Measurements from ENCODE around the gene ATP6V0D1.
"Not testable (repeated sequence)": the region's sequence is repeated elsewhere in the genome, so short reads cannot be mapped to it uniquely, and the experiment has no call there.

Gene ATP6V0D1

GRCh38 chr16:67480833-67481560, at the start of gene ATP6V0D1:
ATP6V0D1 (minus strand) TSS chr16:67481157; CDS start chr16:67481086, 71 bp downstream.
- DNase-seq (ENCODE audit: low spot score): peak; percentile 98

DNA sequence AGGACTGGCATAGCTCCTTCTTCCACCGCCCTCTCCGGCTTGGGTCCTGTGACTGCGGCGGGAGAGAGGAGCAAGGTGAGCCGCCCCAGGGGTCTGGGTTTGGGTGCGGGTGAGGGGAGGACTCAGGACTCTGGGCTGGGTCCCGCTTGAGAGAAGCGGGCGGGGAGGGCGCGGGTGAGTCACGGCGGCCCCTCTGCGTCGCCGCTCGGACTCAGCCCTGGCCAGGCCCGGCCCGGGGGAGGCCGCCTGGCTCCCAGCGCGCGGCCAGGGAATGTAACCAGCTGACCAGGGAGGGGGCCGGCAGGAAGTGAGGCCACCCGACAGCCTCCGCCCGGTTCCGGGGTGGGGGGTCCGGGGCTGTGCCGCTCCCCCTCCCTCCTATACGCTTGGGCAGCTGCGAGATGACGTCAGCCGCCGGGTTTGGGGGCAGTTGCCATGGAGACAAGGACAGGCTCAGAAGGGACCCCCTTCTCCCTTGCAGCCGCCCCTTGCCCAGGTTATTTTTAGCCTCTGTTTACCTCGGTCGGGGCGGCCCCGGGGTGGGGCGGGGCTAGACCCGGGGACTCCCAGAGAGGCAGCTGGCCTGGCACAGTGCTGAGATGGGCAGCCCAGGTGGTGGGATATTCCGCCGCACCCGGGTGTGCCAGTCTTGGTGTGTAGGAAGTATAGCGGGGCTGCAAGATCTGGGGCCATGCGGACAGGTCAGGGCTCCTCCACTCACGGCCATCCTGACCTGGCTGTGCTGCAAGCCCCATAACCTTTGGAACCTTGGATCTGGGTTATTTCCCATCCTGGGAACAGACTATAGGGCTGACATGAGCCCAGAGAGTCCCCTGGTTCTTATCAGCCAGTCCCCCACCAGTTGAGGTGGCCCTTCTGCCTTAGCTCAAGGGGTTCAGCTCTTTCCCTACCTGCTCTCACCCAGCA, 49.3 kb upstream of the ATP6V0D1 start:
- peak; percentile 26 for DNase-seq (ENCODE audit: low spot score)

DNA sequence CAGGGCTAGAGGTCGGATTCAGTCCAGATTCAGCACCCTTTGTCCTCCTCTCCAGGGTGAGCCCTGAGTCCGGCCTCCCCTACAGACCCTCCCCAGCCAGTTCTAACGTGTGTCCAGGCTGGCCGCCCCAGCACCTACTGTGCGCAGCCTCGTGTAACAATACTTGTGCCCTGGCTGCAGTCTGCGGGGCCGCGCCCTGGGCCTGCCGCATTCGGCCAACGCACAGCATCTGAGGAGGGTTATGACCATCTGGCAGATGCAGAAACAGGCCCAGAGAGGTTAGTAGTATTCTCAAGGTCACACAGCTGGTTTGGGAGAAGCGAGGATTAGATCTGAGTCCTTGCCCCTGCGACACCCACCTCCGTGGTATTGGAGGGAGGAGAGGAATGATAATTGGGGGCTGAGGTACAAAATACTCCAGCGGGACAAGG, 48.6 kb upstream of the ATP6V0D1 start:
- no peak for DNase-seq (ENCODE audit: low spot score)

DNA sequence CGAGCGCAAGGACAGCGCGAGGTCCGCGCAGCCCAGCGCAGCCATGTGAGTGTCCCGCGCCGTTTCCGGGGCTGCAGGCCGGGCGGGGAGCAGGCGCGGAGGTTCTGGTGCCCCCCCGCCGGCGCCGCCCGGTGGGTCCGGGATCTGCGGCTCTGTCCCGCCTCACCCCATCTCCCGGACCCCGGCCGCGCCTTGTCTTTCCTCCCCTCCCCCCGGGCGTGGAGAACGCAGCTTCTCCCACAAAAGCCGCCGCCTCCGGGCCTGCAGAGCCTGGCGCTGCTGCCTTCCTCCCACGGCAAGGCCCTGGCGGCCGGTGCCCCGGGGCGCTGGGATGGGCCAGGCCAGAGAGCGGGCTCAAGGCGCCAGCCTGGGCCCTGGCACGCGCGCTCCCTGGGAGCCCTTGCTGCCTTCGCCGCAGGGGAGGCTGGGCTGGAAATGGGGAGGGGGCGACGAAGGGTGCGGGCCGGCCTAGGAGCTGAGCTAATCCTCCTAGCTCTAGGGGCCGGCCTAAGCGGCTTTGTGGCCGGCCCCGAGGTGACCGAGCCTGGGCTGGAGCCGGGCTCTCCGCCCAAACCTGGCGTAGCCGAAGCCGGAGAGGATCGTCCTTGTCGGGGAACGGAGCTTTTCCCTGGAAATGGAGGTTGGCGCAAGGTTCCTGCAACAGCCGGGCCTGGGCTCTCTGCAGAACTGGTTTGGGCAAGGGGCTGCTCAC, 48.1 kb upstream of the ATP6V0D1 start:
- DNase-seq (ENCODE audit: low spot score): no peak

DNA sequence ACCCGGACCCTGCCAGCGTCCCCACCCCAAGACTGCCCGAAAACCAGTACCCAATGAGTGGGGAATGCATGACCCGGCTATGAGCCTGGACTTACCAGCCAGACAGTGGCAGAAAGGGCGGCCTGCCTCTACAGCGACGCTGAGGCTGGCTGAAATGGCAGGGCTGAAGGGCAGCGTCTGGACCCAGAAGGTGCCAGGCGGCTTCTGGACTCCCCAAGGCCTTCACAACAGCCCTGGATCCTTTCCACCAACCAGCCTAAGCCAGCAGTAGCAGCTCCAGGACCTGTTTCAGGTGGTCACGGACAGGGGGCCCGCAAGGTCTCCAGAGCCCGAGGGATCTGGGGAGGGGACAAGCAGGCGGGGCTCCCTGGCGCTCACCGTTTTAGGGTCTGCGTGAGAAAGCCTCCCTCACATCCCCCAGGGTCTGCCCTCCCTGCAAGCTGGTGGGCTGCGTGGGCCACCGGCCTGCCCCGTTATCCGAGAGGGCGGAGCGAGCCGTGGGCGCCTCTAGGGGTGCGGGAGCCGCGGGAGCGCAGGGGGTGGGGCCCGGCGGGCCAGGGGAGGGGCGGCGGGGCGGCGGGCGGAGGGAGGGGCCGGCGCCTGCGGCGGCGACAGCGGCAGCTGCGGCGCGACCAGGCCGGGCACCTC, 47.4 kb upstream of the ATP6V0D1 start, which contains the start of gene RIPOR1:
RIPOR1 (plus strand) TSS at position 608 of the 648 bp plus-strand sequence. CDS start 9,618 bp downstream, outside the sequence.
- peak; percentile 67 for DNase-seq (ENCODE audit: low spot score)

DNA sequence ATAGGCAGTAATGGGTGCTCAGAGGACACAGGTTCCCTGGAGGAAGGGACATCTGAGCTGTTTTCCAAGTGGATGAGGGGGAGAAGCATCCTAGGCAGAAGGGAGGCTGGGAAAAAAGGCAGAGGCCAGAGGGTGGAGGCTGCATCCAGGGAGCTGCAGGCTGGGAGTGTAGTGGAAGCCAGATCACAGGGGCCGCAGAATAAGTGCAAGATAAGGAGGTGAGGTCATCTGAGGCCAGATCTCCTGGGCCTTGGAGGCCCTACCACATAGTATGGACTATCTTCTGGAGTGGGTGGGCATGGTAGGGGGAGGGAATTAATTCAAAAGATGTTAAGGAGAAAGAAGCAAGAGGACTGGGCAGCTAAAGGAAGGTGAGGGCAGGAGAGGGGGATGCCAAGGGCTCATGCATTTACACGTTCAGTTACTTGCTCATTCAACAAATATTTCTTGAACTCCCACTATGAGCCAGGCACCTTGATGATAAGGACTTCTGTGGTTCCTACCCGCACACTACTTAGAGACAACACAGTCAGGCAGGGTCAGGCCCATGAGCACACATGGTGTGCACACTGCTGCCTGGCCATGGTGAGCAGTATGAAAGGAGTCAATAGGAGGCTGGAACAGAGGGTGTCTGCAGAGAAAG, 45.3 kb upstream of the ATP6V0D1 start:
- DNase-seq (ENCODE audit: low spot score): no peak

GRCh38 chr16:67525176-67525860, 44.4 kb upstream of the ATP6V0D1 start:
- DNase-seq (ENCODE audit: low spot score): no peak

DNA sequence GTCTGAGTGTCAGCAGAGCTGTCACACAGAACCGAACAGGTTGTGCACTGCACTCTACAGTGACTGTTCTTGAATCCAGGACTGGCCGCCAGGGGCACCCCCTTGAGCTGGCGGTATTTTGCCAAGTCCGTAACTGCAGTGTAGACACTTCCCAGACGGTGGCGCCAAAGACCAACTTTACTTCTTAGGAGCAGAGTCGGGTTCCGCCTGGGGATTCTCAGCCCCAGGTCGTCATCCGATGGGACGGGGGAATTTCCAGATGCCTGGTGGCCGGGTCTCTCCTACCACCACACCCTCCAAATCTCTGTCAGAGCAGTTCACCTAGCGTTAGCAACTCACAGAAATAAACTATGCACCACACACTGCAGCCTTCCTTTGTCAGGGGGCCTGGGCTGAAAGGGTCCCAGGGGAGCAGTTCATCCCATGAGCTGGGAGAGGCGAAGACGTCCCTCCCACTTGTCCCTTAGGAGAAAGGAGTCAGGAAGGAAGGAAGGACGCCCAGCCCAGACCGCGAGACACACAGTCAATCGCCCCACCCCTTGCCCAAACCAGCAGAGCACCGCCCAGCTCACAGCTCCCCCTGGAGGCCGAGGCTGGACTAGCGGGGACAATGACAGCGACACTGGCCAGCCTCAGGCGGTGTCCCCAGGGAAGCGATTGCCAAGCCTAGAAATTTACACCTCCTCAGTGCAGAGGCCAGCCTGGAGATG, 40.3 kb upstream of the ATP6V0D1 start:
- DNase-seq (ENCODE audit: low spot score): peak; percentile 95

DNA sequence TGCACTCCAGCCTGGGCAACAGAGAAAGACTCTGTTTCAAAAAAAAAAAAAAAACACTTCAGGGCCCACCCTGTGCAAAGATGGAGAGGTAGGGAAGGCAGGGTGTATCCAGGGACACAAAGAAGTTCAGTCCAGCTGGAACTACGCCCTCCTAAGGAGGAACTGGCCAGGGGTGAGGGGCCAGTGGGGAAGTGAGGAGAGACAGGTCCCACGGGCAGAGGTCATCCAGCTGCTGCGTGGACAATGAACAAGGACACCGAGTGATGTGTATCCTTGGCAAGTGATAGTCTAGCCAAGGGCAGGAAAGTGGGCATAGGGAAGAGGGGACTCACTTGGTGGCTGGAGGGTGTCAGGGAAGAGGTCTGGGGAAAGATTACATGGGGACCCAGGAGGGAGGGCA, 38.3 kb upstream of the ATP6V0D1 start:
- DNase-seq (ENCODE audit: low spot score): no peak

DNA sequence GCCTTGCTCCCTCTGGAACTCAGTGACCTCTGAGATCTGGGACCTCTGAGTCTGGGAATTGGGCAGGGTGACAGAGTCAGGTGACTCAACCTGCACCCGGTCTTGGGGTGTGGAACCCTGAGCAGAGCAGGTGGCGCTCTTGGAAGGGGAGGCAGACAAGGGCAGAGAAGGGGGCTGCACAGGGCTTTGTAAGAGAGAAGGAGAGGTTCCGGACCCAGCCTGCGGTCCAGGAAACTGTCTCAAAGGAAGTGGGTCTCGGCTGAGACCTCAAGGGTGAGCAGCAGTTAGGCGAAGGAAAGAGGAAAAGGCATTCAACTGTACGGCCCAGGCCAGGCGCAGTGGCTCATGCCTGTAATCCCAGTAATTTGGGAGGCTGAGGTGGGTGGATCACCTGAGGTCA, 37.7 kb upstream of the ATP6V0D1 start:
- DNase-seq (ENCODE audit: low spot score): no peak

- DNase-seq (ENCODE audit: low spot score): no peak
Measured at GRCh38 chr16:67517661-67518423, 36.9 kb upstream of the ATP6V0D1 start.

GRCh38 chr16:67517155-67517445, 36.1 kb upstream of the ATP6V0D1 start:
- no peak for DNase-seq (ENCODE audit: low spot score)

- no peak for DNase-seq (ENCODE audit: low spot score)
Measured at GRCh38 chr16:67516296-67517154, 35.6 kb upstream of the ATP6V0D1 start.

GRCh38 chr16:67514382-67514828, 33.4 kb upstream of the ATP6V0D1 start:
- DNase-seq (ENCODE audit: low spot score): peak; percentile 78

GRCh38 chr16:67513892-67514291, 32.9 kb upstream of the ATP6V0D1 start:
- DNase-seq (ENCODE audit: low spot score): not testable (repeated sequence)

- DNase-seq (ENCODE audit: low spot score): no peak
Measured at GRCh38 chr16:67509016-67509415, 28.1 kb upstream of the ATP6V0D1 start.

GRCh38 chr16:67506468-67506867, 25.5 kb upstream of the ATP6V0D1 start:
- DNase-seq (ENCODE audit: low spot score): no peak

Measured in LoVo (cell line).